HG02610 (cell line): ENCODE results near the gene RAVER2.
"Not testable (repeated sequence)": the region's sequence is repeated elsewhere in the genome, so short reads cannot be mapped to it uniquely, and the experiment has no call there.

ENCODE experiments used
- ATAC-seq: cut with Tn5 transposase; IDR thresholded peaks from one replicate; pipeline ENCODE4 v1.9.1; 2021; ENCODE audit warnings: mild to moderate bottlenecking, moderate library complexity; ENCODE audit not compliant: unreplicated experiment

RAVER2 gene

GRCh38 chr1:64745986-64746940 is 1.4 kb downstream of the RAVER2 start:
- ATAC-seq = no peak

- no peak for ATAC-seq
Observed at GRCh38 chr1:64748222-64748621, 3.3 kb downstream of the RAVER2 start.

GRCh38 chr1:64748706-64749105 is 3.8 kb downstream of the RAVER2 start:
- no peak for ATAC-seq

GRCh38 chr1:64750092-64750491 is 5.2 kb downstream of the RAVER2 start:
- ATAC-seq = no peak

- ATAC-seq = no peak
Observed at GRCh38 chr1:64750875-64751274, 6.0 kb downstream of the RAVER2 start.

GRCh38 chr1:64754173-64754572 is 9.3 kb downstream of the RAVER2 start:
- no peak for ATAC-seq

- ATAC-seq = no peak
Observed at GRCh38 chr1:64755361-64755760, 10.5 kb downstream of the RAVER2 start.

- no peak for ATAC-seq
Observed at GRCh38 chr1:64756770-64757169, 11.9 kb downstream of the RAVER2 start.

- ATAC-seq = no peak
Observed at GRCh38 chr1:64757213-64757612, 12.3 kb downstream of the RAVER2 start.

- ATAC-seq = no peak
Observed at GRCh38 chr1:64758233-64758632, 13.4 kb downstream of the RAVER2 start.

- no peak for ATAC-seq
Observed at GRCh38 chr1:64759968-64760367, 15.1 kb downstream of the RAVER2 start.

- no peak for ATAC-seq
Observed at GRCh38 chr1:64765012-64765411, 20.1 kb downstream of the RAVER2 start.

GRCh38 chr1:64765826-64766225 is 21.0 kb downstream of the RAVER2 start:
- ATAC-seq = no peak

GRCh38 chr1:64766429-64766828 is 21.6 kb downstream of the RAVER2 start:
- ATAC-seq = no peak

- no peak for ATAC-seq
Observed at GRCh38 chr1:64769482-64769881, 24.6 kb downstream of the RAVER2 start.

GRCh38 chr1:64769971-64770370 is 25.1 kb downstream of the RAVER2 start:
- no peak for ATAC-seq

- ATAC-seq = not testable (repeated sequence)
Observed at GRCh38 chr1:64773306-64773705, 28.4 kb downstream of the RAVER2 start.

GRCh38 chr1:64775113-64775512 is 30.2 kb downstream of the RAVER2 start:
- ATAC-seq = no peak

- ATAC-seq = not testable (repeated sequence)
Observed at GRCh38 chr1:64782044-64782443, 37.2 kb downstream of the RAVER2 start.

- ATAC-seq = not testable (repeated sequence)
Observed at GRCh38 chr1:64782848-64783247, 38.0 kb downstream of the RAVER2 start.

GRCh38 chr1:64790832-64791487 is 46.1 kb downstream of the RAVER2 start:
- ATAC-seq = no peak

- no peak for ATAC-seq
Observed at GRCh38 chr1:64798872-64799271, 54.0 kb downstream of the RAVER2 start.
